HPDE6-E6E7 (cell line): ENCODE data around the gene LRRC45.

Experiments
- DNase-seq: peaks from one replicate; pipeline ENCODE4 v3.0.0; 2011; ENCODE audit warnings: missing footprints; ENCODE audit errors: extremely low spot score

LRRC45 gene

GRCh38 chr17:82018989-82019689, 4.0 kb upstream of the LRRC45 start:
- DNase-seq, result no peak

- no peak for DNase-seq
Measured at GRCh38 chr17:82019690-82020571, 3.2 kb upstream of the LRRC45 start.

- DNase-seq, result no peak
Measured at GRCh38 chr17:82020572-82021106, 2.5 kb upstream of the LRRC45 start.

GRCh38 chr17:82021107-82021899, 1.8 kb upstream of the LRRC45 start:
- no peak for DNase-seq

- no peak for DNase-seq
Measured at GRCh38 chr17:82021900-82022309, 1.2 kb upstream of the LRRC45 start.

GRCh38 chr17:82022310-82022980, 660 bp upstream of the LRRC45 start, which contains the start of gene CENPX:
Gene CENPX, minus strand, starts transcription at chr17:82022878. Its CDS starts 17 bp downstream, at chr17:82022861.
- no peak for DNase-seq

GRCh38 chr17:82023447-82024241, 539 bp downstream of the LRRC45 start:
- DNase-seq, result no peak

GRCh38 chr17:82024859-82025258, 1.8 kb downstream of the LRRC45 start:
- DNase-seq, result no peak

GRCh38 chr17:82025401-82026107, 2.4 kb downstream of the LRRC45 start:
- no peak for DNase-seq

- no peak for DNase-seq
Measured at GRCh38 chr17:82028246-82028645, 5.1 kb downstream of the LRRC45 start.

- no peak for DNase-seq
Measured at GRCh38 chr17:82028966-82029365, 5.9 kb downstream of the LRRC45 start.

- no peak for DNase-seq
Measured at GRCh38 chr17:82029391-82029790, 6.3 kb downstream of the LRRC45 start.

GRCh38 chr17:82029990-82030469, 6.9 kb downstream of the LRRC45 start:
- no peak for DNase-seq

- DNase-seq, result peak; percentile 87
Measured at GRCh38 chr17:82030470-82031302, 7.6 kb downstream of the LRRC45 start.

GRCh38 chr17:82031303-82031884, 8.3 kb downstream of the LRRC45 start, which contains the start of gene RAC3:
Gene RAC3, plus strand, starts transcription at chr17:82031678. Its CDS starts 84 bp downstream, at chr17:82031762.
- no peak for DNase-seq

- no peak for DNase-seq
Measured at GRCh38 chr17:82031885-82032627, 9.0 kb downstream of the LRRC45 start.

GRCh38 chr17:82033359-82034085, 10.4 kb downstream of the LRRC45 start:
- DNase-seq, result no peak
